Cardiac septum (tissue), 1 donor: Measurements from ENCODE around the gene ISL2. TPM values are rescaled to one million over a fixed set of nuclear protein-coding genes. Genes with fewer than 3 reads are reported as not detected.
"Not testable (repeated sequence)": the region's sequence is repeated elsewhere in the genome, so short reads cannot be mapped to it uniquely, and the experiment has no call there.

Source experiments
- DNase-seq: peaks from one replicate; pipeline ENCODE4 v3.0.0-alpha.2; 2020; ENCODE audit warnings: low spot score
- intact Hi-C: fragments of 100-400 bp; cut with DNase I; formaldehyde crosslinking; loops from one replicate; pipeline ENCODE4 v1.14.0; 2022
- long read RNA-seq: library from polyadenylated mRNA; unstranded; transcript quantifications from one replicate; pipeline ENCODE4 v2.0.0, GENCODE V29; 2021
- total RNA-seq: library from RNA; stranded (reverse); fragmentation: NEBNext Ultra II Directional; extraction: Animal tissue kit (Norgen Biotek cat#: 25700); gene quantifications from one replicate; pipeline ENCODE4 v1.2.1, GENCODE V29; 2021
- donor health status: DM: no; HTN: no; CAD: no.

The ISL2 gene
- not detected for total RNA-seq
- long read RNA-seq: 0 reads

DNA sequence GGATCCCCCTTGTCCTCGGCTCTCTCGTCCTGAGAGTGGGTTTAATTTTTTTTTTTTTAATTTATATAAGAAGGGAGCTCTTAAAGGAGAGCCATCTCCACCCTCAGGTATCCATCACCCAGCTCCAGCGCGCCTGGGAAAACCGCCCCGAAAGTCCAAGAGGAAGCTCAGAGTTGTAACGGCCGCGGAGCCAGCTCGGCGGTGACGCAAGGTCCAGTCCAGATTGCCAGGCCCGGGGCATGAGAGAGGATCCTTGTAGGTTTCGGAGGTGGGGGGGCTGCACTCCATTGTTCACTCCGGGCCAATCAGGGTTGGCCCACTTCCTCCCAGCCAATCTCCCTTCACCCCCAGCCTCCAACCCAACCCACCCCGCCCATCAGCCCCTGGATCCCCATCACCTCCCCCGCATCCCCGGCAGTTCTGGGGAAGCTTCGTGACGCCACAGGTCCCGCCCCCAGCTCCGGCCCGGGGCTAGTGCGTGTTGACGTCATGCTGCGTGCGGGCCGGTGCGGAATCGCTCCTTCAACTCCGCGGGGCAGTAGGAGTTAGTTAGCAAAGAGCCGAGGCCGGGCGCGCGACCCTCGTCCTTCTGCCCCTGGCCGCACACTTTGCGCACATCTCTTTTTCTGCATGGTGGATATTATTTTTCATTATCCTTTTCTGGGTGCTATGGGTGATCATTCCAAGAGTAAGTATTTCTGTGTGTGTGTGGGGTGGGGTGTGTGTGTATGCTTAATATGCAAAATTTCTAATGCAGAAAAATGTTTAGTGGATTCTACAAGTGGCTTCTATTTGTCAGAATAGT is at the start of gene ISL2:
Gene ISL2, plus strand, starts transcription at position 520 of the 805 bp plus-strand sequence. Its CDS starts 111 bp downstream, at position 631.
- peak; percentile 86 for DNase-seq
- intact Hi-C loops: no loop called here

DNA sequence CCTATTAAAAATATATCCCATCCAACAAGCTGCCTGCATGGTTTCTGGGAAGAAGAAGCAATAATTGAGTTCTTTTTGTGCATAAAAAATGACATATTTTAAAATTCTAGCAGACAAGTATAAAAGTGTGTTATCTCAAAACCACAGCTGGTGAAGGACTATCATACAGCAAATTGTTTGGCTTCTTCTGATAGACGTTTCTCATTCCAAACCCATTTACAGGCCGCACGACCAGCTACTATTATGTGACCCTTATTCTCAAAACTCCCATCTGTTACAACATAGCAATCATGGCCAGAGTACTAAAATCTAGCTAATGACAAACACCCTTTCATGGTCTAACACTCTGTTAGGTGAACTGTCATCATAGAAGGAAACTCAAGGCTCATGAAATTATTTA is 47.0 kb upstream of the ISL2 start:
- intact Hi-C loops: no loop called here
- DNase-seq: no peak

DNA sequence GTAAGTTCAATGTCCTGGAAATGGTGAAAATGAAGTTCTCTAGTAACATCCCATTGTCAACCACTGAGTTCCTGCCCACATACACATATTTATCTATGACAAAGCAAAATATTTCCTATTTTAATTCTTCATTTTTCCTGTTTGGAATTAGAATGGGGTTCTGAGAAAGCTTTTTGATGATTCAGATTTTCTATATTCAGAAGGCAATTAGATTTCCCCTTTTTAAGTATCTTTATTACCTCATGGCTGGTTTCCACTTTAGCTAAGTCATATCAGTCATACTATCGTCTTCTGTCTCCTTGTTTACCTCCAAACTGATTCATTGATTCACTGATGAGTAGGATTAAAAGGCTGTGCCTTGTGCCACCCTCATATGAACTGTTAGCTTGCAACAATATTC is 43.2 kb upstream of the ISL2 start:
- intact Hi-C loops: no loop called here
- no peak for DNase-seq

DNA sequence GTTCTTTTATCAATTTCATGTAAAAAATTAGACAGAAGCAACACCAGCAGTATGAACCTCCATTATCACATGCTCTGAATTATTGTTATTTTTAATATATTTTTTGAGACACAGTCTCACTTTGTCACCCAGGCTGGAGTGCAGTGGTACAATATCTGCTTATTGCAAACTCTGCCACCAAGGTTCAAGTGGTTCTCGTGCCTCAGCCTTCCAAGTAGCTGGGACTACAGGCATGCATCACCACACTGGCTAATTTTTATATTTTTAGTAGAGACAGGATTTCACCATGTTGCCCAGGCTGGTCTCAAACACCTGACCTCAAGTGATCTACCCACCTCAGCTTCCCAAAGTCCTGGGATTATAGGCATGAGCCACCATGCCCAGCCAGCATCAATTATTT is 42.1 kb upstream of the ISL2 start:
- intact Hi-C loops: not testable (repeated sequence)

DNA sequence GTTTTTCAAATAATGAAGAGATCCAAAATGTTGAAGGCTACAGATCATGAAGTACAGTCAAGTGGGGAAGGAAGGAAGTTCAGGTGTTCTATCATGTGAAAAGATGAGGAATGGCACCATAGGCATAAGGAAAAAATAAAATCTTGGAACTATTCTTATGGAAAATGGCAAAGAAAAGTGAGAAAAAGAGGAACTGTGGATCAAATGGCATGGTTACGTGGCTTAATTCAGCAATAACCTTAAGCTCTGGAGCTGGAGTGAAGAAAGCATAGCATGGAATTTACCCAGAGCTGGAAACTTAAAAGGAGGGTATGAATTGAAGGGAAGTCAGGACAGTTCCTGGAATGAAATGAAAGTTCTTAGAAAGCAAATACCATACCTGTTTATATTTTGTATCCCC is 39.7 kb upstream of the ISL2 start:
- DNase-seq: no peak
- intact Hi-C loops: no loop called here

More for the DNA sequence above, 42.1 kb upstream of the ISL2 start:
- DNase-seq: not testable (repeated sequence)

DNA sequence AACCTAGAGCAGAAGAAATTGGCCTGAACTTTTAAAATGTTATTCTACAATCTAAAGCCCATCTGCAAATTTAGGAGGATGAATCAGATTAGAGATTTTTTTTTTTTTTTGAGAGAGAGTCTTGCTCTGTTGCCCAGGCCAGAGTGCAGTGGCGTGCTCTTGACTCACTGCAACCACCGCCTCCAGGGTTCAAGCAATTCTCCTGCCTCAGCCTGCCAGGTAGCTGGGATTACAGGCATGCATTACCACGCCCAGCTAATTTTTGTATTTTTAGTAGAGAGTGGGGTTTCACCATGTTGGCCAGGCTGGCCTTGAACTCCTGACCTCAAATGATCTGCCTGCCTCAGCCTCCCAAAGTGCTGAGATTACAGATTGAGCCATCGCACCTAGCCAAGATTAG is 38.6 kb upstream of the ISL2 start:
- DNase-seq, intact Hi-C loops: not testable (repeated sequence)

DNA sequence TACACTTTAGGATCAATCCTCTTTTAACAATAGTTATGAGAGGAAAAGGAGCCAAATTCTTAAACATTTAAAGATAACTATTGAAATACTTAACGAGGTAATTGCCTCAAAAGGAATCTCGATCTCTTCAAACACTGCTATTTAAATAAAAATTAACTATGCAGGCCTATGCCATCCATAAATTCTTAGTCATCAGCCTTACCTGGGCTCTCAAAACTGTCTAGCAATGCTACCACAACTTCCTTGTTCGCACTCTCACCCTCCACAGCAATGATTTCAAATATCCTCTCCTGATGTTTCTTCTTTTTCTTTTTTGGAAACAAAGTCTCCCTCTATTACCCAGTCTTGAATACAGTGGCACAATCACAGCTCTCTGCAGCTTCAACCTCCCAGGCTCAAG is 37.6 kb upstream of the ISL2 start:
- intact Hi-C loops: no loop called here
- DNase-seq: no peak

DNA sequence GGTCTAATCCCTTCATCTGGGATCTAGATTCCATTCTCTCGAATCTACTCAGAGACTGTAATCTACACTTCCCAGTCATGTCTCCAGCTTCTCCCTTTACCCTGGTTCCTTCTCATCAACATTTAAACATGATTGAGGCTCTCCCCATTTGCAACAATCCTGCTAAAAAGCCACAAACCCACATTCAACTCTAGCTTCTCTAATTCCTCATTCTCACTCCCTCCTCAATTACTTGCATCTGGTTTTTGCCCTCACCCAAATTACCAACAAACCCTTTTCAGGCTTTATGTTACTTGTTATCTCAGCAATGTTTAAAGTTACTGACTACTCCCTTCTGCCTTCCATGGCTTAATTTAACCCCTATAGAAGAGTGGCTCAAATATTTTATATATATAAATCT is 36.8 kb upstream of the ISL2 start:
- intact Hi-C loops: no loop called here
- DNase-seq: no peak

DNA sequence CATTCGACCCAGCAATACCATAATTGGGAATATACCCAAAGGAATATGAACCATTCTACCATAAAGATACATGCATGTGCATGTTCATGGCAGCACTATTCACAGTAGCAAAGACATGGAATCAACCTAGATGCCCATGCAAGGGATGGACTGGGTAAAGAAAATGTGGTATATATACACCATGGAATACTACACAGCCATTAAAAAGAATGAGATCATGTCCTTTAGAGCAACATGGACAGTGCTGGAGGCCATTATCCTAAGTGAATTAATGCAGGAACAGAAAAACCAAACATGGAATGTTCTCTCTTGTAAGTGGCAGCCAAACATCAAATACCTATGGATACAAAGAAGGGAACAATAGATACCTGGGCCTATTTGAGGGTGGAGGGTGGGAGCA is 32.7 kb upstream of the ISL2 start:
- intact Hi-C loops: no loop called here

DNA sequence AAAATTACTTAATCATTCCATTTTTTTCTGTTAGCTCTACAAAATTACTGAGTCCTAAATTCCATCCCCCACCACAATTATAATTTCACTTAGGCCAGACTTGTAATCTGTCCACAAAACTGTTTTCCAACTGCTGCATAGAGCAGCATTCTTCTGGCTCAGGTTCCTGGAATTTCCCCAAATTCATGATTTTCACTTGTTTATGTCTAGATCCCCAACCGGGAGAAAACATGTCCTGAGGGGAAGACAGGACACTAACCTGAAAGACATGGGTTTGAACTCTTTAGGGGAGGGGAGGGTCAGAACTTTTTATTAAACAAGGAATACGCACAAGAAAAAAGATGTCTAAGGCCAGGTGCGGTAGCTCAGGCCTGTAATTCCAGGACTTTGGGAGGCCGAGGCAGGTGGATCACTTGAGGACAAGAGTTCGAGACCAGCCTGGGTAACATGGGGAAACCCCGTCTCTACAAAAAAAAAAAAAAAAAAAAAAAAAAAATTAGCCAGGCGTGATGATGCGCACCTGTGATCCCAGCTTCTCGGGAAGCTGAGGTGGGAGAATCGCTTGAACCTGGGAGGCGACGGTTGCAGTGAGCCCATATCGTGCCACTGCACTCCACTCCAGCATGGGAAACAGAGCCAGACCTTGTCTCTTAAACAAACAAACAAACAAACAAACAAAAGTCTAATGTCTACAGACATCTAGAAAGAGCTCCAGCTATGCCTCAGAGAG is 26.8 kb upstream of the ISL2 start:
- intact Hi-C loops: no loop called here
- no peak for DNase-seq

More for the DNA sequence above, 32.7 kb upstream of the ISL2 start:
- DNase-seq: no peak

DNA sequence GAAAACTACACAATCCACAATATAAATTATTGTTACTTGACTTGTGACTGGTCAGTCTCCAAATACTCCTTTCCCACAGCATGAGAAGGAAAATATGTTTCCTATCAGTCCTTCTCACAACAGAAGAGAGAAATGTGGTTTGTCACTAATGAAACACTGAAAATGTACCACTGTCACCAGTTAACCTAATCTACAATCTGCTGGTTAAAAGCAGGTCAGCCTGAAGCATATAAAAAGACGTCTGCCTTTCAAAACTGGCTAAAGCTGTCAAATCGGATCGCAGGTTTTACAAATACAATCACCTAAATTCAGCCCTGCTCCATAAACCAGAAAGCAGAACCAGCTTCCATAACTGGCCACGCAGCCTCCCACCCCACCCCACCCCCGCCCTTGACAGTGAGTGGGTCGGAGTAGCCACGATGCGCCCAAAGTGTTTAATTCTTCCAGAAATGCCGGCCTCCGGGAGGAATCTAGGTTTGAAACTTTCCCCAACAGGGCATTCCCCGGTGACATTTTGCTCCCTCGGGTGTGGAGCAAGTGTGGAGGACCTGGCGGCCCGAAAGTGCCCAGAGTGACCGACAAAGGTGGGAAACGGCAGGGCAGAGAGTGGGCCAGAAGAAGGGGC is 26.0 kb upstream of the ISL2 start:
- no peak for DNase-seq
- intact Hi-C loops: no loop called here

DNA sequence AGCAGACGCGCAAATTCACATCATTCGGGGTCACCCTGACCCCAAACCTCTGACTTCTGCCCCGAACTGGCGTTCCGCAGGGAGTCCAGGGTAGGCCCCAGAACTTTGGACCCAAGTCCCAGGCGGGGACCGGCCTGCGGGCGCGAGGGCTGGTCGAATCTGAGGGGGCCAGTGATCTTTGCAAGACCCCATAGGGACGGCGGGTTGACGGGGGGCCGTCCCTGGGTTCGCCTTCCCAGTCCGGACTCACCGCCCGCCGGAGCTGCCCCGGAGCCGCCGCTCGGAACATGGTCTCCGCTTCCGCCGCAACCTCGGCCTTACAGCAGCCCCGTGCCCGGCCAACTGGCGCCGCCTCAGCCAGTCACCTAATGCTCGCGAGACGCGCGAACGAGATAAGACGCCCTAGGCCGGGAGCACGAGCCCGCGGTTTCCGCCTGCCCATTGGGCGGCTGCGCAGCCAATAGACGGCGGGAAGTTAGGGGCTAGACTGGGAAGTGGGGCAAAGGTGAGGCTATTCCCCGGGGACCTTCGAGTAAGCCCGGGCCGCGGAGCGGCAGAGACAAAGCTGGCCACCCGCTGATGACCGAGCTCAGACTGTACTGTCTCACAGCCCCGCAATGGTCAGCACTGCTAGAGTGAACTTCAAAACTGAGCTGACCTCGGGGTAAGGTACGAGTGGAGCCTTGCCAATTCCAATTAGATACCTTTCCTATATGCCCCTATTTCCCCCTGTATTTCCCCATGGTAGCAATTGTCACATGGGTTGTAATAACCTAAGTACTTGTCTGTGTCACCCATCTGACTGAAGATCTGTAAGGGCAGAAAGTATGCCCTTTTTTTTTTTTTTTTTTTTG is 25.2 kb upstream of the ISL2 start, which contains the start of gene ETFA:
Gene ETFA, minus strand, starts transcription at position 370 of the 854 bp plus-strand sequence. Its CDS starts 81 bp downstream, at position 289.
- intact Hi-C loops: no loop called here
- DNase-seq: peak; percentile 98

DNA sequence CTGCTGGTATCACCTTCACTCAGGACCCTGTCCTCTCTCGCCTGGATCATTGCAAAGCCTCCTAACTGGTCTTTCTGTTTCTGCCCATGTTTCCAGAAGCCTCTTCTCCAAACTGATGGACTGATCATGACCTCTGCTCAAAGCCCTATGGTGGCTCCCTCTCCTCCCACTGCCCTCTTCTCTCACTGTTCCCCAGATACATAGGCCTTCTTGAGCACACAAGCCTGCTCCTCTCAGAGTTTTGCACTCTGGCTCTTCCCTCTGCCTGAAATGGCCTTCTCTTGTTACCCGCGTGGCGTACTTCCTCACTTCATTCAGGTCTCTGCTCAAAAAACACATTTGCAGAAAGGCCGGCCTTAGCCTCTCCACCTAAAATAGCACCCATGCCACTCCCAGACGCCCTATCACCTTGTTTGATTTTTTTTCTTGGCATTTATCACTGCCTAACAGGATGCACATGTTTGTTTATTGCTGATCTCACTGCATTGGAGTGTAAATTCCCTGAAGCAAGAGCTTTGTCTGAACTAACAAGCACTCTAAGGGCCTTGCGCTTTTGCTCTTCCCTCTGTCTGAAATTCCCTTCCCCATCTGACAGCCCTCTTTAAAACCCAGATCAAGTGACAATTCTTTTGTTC is 23.9 kb upstream of the ISL2 start:
- no peak for DNase-seq

DNA sequence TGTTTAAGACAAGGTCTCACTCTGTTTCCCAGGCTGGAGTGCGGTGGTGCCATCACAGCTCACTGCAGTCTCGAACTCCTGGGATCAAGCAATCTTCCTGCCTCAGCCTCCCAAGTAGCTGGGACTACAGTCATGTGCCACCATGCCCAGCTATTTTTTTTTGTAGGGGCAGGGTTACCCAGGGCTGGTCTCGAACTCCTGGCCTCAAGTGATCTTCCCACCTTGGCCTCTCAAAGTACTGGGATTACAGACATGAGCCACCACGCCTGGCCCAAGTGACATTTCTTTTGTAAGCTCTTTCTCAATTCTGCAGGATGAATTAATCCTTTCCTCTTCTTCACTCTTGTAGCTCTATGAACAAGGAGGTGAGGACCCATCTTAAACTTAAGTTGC is 23.4 kb upstream of the ISL2 start:
- intact Hi-C loops, DNase-seq: not testable (repeated sequence)

More for the DNA sequence above, 23.9 kb upstream of the ISL2 start:
- intact Hi-C loops: no loop called here

DNA sequence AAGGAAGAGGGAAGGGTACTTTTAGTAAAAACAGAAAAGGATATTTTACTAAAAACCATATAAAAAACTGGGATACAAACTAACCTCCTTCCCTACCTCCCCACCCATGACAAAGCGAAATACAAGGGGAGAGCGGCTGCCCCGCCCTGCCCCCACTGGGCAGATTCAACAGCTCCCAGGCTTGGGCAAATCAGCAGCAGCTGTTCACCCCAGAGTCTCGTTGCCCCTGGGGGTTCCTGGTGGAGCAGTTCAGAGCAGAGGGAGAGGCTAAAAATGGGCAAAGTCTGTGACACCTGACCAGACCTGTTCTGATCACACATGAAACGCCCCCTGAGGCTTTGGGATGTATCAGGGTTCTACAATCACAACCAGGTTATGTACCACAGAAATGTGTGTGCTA is 22.8 kb upstream of the ISL2 start:
- intact Hi-C loops: no loop called here
- no peak for DNase-seq

DNA sequence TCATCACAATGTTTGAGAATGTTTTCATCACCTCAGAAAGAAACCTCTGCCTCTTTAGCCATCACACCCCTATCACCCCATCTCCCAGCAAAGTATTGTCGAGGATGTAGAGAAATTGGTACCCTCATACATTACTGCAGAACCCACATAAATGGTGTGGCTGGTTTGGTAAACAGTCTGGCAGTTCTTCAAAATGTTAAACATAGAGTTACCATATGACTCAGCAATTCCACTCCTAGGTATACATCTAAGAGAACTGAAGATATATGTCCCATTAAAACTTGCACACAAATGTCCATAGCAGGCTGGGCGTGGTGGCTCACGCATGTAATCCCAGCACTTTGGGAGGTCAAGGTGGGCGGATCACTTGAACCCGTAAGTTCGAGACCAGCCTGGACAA is 16.6 kb upstream of the ISL2 start:
- intact Hi-C loops: no loop called here
- DNase-seq: no peak

DNA sequence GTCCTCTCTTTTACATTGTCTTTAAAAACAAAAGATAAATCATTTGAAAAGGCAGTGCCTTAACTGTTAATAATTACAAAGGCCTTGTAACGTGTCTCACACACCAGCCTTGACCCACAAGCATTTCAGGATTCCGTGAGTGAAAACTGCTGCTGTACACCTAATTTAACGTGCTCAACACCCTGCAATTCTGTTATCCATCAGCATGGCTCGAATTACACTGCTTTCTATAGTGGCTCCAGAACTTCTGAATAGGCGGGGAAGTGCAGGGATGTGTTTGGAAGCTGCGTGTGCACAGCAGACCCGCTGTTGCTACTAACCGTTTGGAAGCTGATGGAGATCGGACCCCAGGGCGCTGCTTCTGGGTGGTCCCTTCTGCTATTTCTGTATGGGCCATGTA is 15.4 kb upstream of the ISL2 start:
- DNase-seq: no peak
- intact Hi-C loops: no loop called here

DNA sequence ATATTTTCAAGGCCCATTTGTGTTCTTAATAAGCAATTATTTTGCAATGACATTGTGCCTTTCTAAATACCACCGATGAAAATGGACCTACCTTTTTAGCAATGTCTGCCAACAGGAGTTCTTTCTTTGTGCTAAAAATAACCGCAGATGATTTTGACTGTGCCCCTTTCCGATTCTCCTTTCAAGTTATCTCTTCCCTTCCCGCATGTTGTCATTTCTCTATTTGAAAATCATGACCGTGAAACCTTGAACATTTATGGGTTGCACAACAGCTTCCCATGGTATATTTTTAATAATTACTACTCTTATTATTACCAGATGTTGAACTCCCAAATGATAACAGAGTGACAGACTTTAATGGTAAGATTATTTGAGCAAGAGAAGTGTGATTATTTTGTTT is 15.0 kb upstream of the ISL2 start:
- intact Hi-C loops: no loop called here
- DNase-seq: no peak

DNA sequence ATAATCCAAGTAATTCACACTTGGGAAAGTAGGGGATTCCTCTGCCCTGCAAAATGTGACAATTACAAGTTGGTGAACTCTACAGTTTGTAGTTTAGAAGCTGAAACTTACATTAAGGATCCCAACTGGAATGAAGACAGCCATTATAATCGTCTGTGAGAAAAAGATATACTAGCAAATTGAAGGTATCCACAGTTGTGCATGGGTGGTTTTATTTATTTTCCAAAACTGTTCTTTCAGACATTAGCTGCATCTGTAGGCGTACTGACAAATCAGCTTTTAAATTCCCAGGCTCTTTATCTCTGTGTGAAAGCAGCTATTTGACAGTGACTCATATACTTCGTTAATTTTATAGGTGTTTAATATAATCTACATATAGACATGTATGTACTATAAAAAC is 12.5 kb upstream of the ISL2 start:
- intact Hi-C loops: no loop called here
- no peak for DNase-seq
